Measurements from ENCODE around the gene ATP5MC2.
"Not testable (repeated sequence)": the region's sequence is repeated elsewhere in the genome, so short reads cannot be mapped to it uniquely, and the experiment has no call there.

ATP5MC2 gene

GRCh38 chr12:53638057-53638456 is 37.8 kb downstream of the ATP5MC2 start:
- Histone ChIP-seq H3K4me1 (ENCODE audit: control insufficient read depth, insufficient read depth, low read length) (no peaks in the 10 kb centered on the region), H3K9me3 (ENCODE audit: control insufficient read depth, low read length) (no peaks in the 10 kb centered on the region), H3K36me3 (ENCODE audit: control insufficient read depth, insufficient read depth, low read length) (no peaks in the 10 kb centered on the region), H3K9ac (ENCODE audit: low read length) (no peak overlapping the region), H3K27me3 (ENCODE audit: control insufficient read depth, insufficient read depth, low read length) (no peaks in the 10 kb centered on the region), H3K4me3 (ENCODE audit: low read length) (no peak overlapping the region)

- H3K4me3 ChIP-seq (ENCODE audit: low read length), result no peak overlapping the region
- H3K36me3 ChIP-seq (ENCODE audit: control insufficient read depth, insufficient read depth, low read length), result no peaks in the 10 kb centered on the region
- H3K9ac ChIP-seq (ENCODE audit: low read length), result no peak overlapping the region
- no peaks in the 10 kb centered on the region for H3K27me3 ChIP-seq (ENCODE audit: control insufficient read depth, insufficient read depth, low read length)
- H3K9me3 ChIP-seq (ENCODE audit: control insufficient read depth, low read length), result no peaks in the 10 kb centered on the region
- H3K4me1 ChIP-seq (ENCODE audit: control insufficient read depth, insufficient read depth, low read length), result no peaks in the 10 kb centered on the region
These were observed 39.2 kb downstream of the ATP5MC2 start for GRCh38 chr12:53636641-53637040.

- not testable (repeated sequence) for H3K4me3 ChIP-seq (ENCODE audit: low read length); H3K27me3 ChIP-seq (ENCODE audit: control insufficient read depth, insufficient read depth, low read length); H3K36me3 ChIP-seq (ENCODE audit: control insufficient read depth, insufficient read depth, low read length)
These were observed 40.2 kb downstream of the ATP5MC2 start for GRCh38 chr12:53635708-53636107.

GRCh38 chr12:53631721-53632120 is 44.2 kb downstream of the ATP5MC2 start:
- Histone ChIP-seq H3K4me1 (ENCODE audit: control insufficient read depth, insufficient read depth, low read length) (peaks cover 3% of the 10 kb centered on the region), H3K9ac (ENCODE audit: low read length) (no peak overlapping the region), H3K27me3 (ENCODE audit: control insufficient read depth, insufficient read depth, low read length) (no peaks in the 10 kb centered on the region), H3K4me3 (ENCODE audit: low read length) (no peak overlapping the region), H3K9me3 (ENCODE audit: control insufficient read depth, low read length) (no peaks in the 10 kb centered on the region), H3K36me3 (ENCODE audit: control insufficient read depth, insufficient read depth, low read length) (no peaks in the 10 kb centered on the region)

More at GRCh38 chr12:53635708-53636107, 40.2 kb downstream of the ATP5MC2 start:
- not testable (repeated sequence) for H3K9ac ChIP-seq (ENCODE audit: low read length); H3K9me3 ChIP-seq (ENCODE audit: control insufficient read depth, low read length); H3K4me1 ChIP-seq (ENCODE audit: control insufficient read depth, insufficient read depth, low read length)

GRCh38 chr12:53627919-53628318 is 48.0 kb downstream of the ATP5MC2 start:
- Histone ChIP-seq H3K9ac (ENCODE audit: low read length) (no peak overlapping the region), H3K27me3 (ENCODE audit: control insufficient read depth, insufficient read depth, low read length) (no peaks in the 10 kb centered on the region), H3K36me3 (ENCODE audit: control insufficient read depth, insufficient read depth, low read length) (no peaks in the 10 kb centered on the region), H3K9me3 (ENCODE audit: control insufficient read depth, low read length) (no peaks in the 10 kb centered on the region), H3K4me3 (ENCODE audit: low read length) (no peak overlapping the region), H3K4me1 (ENCODE audit: control insufficient read depth, insufficient read depth, low read length) (peaks cover 5% of the 10 kb centered on the region)

GRCh38 chr12:53626702-53627169 is 49.1 kb downstream of the ATP5MC2 start:
- H3K9me3 ChIP-seq (ENCODE audit: control insufficient read depth, low read length), result no peaks in the 10 kb centered on the region
- H3K36me3 ChIP-seq (ENCODE audit: control insufficient read depth, insufficient read depth, low read length), result no peaks in the 10 kb centered on the region
- peak overlapping the region; percentile 88 for H3K4me3 ChIP-seq (ENCODE audit: low read length)
- H3K27me3 ChIP-seq (ENCODE audit: control insufficient read depth, insufficient read depth, low read length), result no peaks in the 10 kb centered on the region
- H3K9ac ChIP-seq (ENCODE audit: low read length), result peak overlapping the region; percentile 93
- peaks cover 8% of the 10 kb centered on the region for H3K4me1 ChIP-seq (ENCODE audit: control insufficient read depth, insufficient read depth, low read length)

- no peaks in the 10 kb centered on the region for H3K9me3 ChIP-seq (ENCODE audit: control insufficient read depth, low read length)
- peak within 1 kb of the TSS; percentile 93 for H3K9ac ChIP-seq (ENCODE audit: low read length)
- no peaks in the 10 kb centered on the region for H3K27me3 ChIP-seq (ENCODE audit: control insufficient read depth, insufficient read depth, low read length)
- H3K36me3 ChIP-seq (ENCODE audit: control insufficient read depth, insufficient read depth, low read length), result no peaks in the 10 kb centered on the region
- H3K4me1 ChIP-seq (ENCODE audit: control insufficient read depth, insufficient read depth, low read length), result peaks cover 8% of the 10 kb centered on the region
- peak within 1 kb of the TSS; percentile 88 for H3K4me3 ChIP-seq (ENCODE audit: low read length)
These were observed 49.8 kb downstream of the ATP5MC2 start, which contains the start of gene ATF7 for GRCh38 chr12:53625946-53626701. Gene ATF7 (minus strand): TSS chr12:53626382. CDS start chr12:53601000, 25,382 bp downstream.

GRCh38 chr12:53625373-53625945 is 50.4 kb downstream of the ATP5MC2 start:
- Histone ChIP-seq H3K27me3 (ENCODE audit: control insufficient read depth, insufficient read depth, low read length) (no peaks in the 10 kb centered on the region), H3K9ac (ENCODE audit: low read length) (peak overlapping the region; percentile 93), H3K4me3 (ENCODE audit: low read length) (peak overlapping the region; percentile 88), H3K9me3 (ENCODE audit: control insufficient read depth, low read length) (no peaks in the 10 kb centered on the region), H3K4me1 (ENCODE audit: control insufficient read depth, insufficient read depth, low read length) (peaks cover 8% of the 10 kb centered on the region), H3K36me3 (ENCODE audit: control insufficient read depth, insufficient read depth, low read length) (no peaks in the 10 kb centered on the region)

GRCh38 chr12:53624956-53625355 is 50.9 kb downstream of the ATP5MC2 start:
- H3K4me3 ChIP-seq (ENCODE audit: low read length), result peak overlapping the region; percentile 88
- H3K27me3 ChIP-seq (ENCODE audit: control insufficient read depth, insufficient read depth, low read length), result no peaks in the 10 kb centered on the region
- peaks cover 8% of the 10 kb centered on the region for H3K4me1 ChIP-seq (ENCODE audit: control insufficient read depth, insufficient read depth, low read length)
- no peaks in the 10 kb centered on the region for H3K9me3 ChIP-seq (ENCODE audit: control insufficient read depth, low read length)
- H3K36me3 ChIP-seq (ENCODE audit: control insufficient read depth, insufficient read depth, low read length), result no peaks in the 10 kb centered on the region
- peak overlapping the region; percentile 93 for H3K9ac ChIP-seq (ENCODE audit: low read length)

- peak overlapping the region; percentile 93 for H3K9ac ChIP-seq (ENCODE audit: low read length)
- no peaks in the 10 kb centered on the region for H3K36me3 ChIP-seq (ENCODE audit: control insufficient read depth, insufficient read depth, low read length)
- H3K4me1 ChIP-seq (ENCODE audit: control insufficient read depth, insufficient read depth, low read length), result peaks cover 8% of the 10 kb centered on the region
- H3K4me3 ChIP-seq (ENCODE audit: low read length), result peak overlapping the region; percentile 88
- no peaks in the 10 kb centered on the region for H3K9me3 ChIP-seq (ENCODE audit: control insufficient read depth, low read length)
- no peaks in the 10 kb centered on the region for H3K27me3 ChIP-seq (ENCODE audit: control insufficient read depth, insufficient read depth, low read length)
These were observed 51.4 kb downstream of the ATP5MC2 start for GRCh38 chr12:53624458-53624857.

GRCh38 chr12:53623548-53624385 is 52.1 kb downstream of the ATP5MC2 start:
- H3K4me3 ChIP-seq (ENCODE audit: low read length), result no peak overlapping the region
- H3K36me3 ChIP-seq (ENCODE audit: control insufficient read depth, insufficient read depth, low read length), result no peaks in the 10 kb centered on the region
- H3K27me3 ChIP-seq (ENCODE audit: control insufficient read depth, insufficient read depth, low read length), result no peaks in the 10 kb centered on the region
- peaks cover 8% of the 10 kb centered on the region for H3K4me1 ChIP-seq (ENCODE audit: control insufficient read depth, insufficient read depth, low read length)
- H3K9ac ChIP-seq (ENCODE audit: low read length), result no peak overlapping the region
- no peaks in the 10 kb centered on the region for H3K9me3 ChIP-seq (ENCODE audit: control insufficient read depth, low read length)

GRCh38 chr12:53622724-53623123 is 53.2 kb downstream of the ATP5MC2 start:
- peaks cover 8% of the 10 kb centered on the region for H3K4me1 ChIP-seq (ENCODE audit: control insufficient read depth, insufficient read depth, low read length)
- no peaks in the 10 kb centered on the region for H3K27me3 ChIP-seq (ENCODE audit: control insufficient read depth, insufficient read depth, low read length)
- H3K9me3 ChIP-seq (ENCODE audit: control insufficient read depth, low read length), result no peaks in the 10 kb centered on the region
- H3K36me3 ChIP-seq (ENCODE audit: control insufficient read depth, insufficient read depth, low read length), result no peaks in the 10 kb centered on the region
- no peak overlapping the region for H3K9ac ChIP-seq (ENCODE audit: low read length)
- no peak overlapping the region for H3K4me3 ChIP-seq (ENCODE audit: low read length)
